ENCODE measurements around the gene ACTR6.
"Not testable (repeated sequence)": the region's sequence is repeated elsewhere in the genome, so short reads cannot be mapped to it uniquely, and the experiment has no call there.

ACTR6 gene

DNA sequence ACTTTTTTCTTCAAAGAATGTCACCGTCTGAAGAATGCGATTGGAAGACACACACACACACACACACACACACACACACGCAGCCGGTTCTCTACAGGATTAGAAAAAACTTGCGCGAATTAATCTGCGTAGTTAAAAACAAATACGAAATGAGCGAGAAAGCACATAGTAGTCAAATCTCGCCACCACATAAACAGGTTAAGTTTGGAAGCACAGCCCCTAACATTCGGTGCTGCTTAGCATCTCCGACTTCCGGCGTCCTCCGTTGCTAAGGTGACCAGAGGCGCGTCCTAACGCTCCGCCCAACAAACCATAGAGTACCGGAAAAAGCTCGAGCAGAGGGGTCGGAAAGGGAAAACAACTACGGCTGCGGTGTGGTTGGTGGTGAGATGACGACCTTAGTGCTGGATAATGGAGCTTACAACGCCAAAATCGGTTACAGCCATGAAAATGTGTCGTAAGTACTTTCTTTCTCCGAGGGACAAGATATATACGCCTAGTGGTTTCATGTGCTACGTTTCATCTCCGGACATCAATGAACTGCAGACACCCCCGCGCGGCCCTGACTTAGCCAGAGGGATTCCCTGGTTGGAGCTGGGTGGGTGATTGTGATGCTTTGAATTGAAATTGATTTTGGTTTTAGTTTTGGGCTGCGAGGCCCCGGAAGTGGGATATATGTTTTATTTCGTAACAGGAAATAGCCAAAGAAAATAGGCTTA is at the start of gene ACTR6:
Gene ACTR6 (plus strand): TSS at position 353 of the 719 bp plus-strand sequence. CDS start 37 bp downstream, at position 390.
- DNase-seq: peak; percentile 84 to 93 (median 90)

DNA sequence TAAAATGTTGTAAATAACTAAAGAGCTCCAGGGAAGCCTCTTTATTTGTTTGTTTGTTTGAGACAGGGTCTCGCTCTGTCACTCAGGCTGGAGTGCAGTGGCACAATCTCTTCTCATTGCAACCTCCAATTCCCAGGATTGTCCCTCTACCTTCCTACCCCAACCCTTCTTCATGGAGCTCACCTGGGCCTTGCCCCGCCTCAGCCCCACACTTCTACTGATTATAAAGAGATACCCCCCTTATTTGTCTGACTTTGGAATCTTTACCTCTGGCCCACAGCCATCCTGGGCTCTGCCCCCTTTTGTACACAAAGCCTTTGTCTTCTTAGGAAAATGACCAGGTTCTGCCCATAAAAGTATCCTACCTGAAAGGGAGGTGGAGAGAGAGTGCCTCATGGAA is 48.8 kb upstream of the ACTR6 start:
- no peak for DNase-seq

DNA sequence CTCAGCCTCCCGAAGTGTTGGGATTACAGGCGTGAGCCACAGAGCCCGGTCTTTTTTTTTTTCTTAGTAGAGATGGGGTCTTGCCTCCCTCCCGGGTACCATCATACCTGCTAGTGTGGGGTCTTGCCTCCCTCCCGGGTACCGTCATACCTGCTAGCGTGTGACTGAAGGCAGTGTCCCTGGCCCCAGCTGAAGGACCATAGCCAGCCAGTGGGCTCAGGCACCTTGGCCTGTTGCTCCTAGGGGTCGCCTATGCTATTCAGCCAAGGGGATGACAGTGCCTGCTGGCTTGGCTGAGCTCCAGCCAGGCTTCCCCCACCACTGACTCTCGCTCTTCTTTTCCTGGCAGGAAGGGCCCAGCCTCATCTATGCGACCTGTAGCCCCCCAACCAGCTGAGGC is 47.5 kb upstream of the ACTR6 start:
- no peak for DNase-seq

DNA sequence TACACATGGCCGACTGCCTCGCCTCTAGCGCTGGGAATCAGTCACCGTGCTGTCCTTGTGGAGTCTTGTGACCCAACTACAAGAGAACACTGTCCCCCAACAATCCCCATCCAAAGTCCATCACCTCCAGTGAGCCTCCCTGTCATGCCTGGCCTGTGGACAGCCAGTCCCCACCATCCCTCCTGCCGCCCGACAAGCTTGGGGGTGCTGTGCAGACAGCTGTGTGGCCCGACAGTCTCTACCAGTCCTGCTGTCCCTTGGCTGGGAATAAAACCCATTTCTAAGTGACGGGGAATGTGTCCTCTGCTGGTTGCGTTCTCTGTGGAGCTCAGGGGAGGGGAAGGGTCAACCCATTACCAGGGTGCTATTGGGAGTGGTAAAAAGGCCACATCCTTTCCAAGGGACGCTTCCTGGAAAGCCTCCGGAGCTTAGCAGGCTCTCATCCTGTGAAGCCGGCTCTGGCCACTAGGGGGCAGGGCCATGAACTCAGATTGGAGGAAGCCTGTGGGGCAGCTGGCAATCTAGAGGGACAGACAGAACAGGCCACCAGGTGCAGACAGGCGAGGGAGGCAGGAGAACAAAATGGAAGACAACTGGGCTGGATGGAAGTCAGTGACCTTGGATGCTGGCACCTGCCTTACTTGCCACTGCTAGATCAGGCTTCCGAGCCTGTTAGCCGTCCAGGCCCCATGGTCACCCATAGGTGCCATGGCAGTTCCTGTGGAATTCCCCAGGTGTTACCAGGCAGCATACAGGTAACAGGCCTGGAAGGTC is 46.0 kb upstream of the ACTR6 start:
- peak; percentile 34 to 70 (median 43) for DNase-seq

DNA sequence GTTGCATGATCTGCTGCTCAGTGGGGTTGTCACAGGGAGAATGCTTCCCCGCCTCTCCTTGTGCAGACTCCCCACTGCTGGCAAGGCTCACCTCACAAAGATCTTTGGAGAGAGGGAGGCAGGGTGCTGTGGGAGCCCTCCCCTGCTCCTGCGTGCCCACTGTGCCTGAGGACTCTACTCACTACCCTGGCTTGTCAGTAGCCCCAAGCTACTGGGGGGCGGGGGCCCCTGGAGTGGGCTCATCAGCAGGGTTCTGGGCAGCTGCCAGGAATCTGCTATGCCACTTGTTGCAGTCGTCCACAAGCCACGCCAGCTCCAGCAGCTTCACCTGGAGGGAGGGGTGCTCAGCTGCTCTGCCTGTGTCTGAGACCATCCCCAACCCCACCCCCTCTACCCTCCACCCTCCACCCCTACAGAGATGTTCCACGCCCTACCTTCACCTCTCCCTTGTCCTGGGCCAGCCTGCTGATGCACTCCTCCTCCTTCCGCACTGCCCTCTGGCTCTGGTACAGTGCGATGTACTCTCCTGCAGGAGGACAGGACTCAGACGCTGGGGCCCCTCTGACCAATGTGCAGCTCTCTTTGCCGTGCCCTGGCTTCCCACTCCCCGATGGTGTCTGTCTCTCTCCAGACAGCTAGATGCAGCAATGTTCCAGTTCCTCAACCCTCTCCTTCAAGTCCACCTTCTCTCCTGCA is 43.7 kb upstream of the ACTR6 start:
- no peak for DNase-seq

DNA sequence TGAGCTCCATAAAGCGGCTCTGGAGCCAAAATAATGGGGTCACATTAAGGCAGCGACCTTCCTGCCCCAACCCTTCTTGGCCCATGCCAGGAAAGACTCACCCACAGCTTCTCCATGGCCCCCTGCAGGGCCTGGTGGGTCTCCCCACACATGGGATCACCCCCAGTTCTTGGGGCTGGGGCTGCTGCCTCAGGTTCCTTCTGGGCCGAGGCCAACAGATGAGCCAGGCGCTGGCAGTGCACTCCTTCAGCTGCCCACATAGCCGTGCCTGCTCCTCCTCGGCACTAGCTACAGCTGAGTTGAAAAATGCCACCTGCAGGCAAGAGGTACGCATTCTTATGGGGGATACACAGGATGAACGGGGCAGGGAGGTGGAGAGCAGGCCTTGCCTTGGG is 43.2 kb upstream of the ACTR6 start:
- DNase-seq: no peak

DNA sequence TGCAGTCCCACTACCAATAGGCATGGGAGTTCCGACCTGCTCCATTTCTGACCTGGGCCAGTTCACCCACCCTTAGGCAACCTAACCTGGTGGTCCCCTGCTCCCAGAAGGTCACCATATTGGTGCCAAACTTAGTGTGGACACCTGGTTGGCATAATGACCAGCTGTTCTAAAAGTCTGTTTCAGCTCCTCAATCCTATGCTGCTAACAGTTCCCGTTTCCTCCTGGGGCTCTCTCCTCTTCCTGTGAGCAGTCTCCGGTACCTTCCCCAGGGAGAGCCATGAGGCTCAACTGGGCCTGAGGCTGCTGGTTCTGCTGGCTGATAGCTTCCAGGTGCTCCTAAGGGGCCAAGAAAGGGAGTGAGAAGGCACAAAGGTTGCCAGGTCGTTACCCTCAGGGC is 42.1 kb upstream of the ACTR6 start:
- DNase-seq: no peak

DNA sequence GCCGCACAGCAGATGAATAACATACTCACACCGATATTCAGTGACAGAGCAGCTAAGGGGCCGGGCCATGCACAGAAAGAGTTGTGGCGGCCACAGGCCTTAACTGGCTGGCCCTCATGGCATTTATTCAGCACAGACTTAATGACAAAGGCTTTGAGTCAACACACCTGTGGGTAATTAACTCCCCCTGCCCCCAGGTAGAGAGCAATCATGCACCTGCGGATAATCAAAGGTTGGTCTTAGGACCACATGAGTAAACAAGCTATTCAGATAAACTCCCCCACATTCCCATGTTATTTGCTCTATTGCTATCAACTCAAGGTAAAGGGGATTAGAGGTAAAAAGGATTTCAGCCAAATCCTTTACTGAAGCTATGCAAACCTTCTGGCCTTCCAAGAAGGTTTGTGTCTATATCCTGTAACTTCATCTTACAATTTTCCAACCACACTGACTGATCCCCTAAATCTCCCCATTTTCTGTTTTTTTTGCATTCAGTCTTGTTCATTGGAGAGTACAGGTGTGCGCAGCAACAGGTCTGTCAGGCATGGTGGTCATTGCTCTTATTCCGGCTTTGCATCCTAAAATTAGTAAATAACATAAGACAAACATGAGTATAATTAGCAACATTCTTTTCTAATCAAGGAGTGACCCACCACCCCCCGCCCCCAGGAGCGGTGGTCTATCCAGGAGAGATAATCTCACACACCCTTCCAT is 41.1 kb upstream of the ACTR6 start:
- DNase-seq: no peak

DNA sequence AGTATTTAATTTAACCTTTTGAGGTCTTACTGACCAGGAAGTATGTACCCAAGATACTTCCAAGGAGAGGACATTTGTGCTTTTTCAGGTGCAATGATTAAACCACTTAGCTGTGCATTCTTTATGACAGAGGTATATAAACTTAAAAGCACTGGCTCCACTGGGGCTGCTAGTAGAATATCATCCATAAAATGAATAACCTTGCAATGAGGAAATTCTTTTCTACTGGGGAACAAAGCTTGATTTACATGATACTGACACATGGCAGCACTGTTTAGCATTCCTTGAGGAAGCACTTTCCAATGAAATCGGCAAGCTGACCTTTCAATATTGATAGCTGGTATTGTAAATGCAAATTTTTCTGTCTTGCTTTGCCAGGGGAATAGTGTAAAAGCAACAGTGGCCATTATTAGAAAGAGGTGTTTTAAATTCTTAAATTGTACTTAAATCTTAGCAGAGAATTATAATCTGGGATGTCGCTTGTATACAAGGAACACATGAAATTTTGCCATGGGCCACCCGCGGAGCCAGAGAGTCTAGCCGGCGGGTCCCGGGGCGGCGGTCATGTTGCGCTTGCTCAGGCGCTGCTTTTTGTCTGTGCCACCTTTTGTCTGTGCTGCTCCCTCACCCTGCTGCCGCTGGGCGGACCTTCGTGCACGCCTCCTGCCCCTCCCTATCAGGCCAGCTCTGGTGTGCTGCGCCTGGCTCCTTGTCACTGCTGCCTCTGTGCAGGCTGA is 37.0 kb upstream of the ACTR6 start:
- DNase-seq: peak; percentile 18 to 40 (median 34)

DNA sequence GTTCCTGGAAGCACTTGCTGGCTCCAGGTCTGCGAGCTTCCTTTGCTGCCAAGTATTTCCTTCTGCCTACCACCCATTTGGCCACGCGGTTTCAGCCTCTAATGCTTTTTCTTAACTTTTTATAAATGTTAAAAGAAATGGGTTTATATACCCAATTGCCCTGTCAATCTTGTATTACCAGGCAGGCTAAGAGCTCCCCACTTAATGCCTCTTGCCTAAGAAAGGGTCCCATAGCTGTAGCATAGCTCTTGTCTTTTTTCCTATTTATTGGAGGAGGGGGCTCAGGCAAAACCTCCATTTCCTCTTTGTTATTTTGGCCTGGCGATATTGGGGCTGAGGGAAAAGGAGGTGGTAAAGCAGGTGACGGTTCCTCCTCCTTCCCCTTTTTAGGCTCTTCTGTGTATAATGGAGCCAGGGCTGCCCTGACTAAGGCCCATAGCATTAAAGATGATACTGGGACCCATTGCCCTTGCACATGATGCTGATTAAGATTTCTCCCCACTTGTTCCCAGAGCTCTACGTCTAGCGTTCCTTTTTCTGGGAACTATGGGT is 36.4 kb upstream of the ACTR6 start:
- no peak for DNase-seq

DNA sequence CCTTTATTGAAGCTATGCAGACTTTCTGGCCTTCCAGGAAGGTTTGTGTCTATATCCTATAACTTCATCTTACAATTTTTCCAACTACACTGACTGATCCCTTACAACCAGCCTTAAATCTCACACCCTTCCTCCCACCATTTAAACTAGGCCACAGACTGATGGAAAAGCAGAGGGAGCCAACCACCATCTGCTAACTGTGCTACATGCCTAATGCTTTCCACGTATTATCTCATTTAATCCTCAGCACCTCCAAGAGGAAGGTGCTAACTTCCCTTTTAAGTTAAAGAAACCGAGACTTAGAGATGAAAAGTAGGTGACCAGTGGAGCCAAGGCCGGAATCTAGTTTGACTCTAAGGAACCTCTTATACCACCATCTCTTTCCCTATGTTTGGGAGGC is 35.3 kb upstream of the ACTR6 start:
- DNase-seq: no peak

DNA sequence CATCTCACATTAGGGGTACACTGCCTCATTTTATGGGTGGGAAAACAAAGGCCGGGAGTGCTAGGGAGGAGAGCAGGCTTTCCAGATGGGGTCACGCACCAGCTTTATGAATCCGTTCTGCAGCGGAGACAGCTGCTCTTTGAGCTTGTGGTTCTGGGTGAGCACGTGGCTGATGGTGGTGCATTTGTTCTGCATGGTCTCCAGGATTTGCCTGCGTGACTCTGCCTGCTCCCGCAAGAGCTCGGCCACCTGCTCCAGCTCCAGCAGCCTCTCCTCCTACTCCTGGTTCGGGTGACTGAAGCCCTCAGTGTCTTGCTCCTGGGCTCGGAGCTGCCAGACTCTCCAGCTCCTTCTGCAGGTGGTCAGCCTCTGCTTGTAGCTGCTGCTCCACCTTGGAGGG is 34.4 kb upstream of the ACTR6 start:
- no peak for DNase-seq

DNA sequence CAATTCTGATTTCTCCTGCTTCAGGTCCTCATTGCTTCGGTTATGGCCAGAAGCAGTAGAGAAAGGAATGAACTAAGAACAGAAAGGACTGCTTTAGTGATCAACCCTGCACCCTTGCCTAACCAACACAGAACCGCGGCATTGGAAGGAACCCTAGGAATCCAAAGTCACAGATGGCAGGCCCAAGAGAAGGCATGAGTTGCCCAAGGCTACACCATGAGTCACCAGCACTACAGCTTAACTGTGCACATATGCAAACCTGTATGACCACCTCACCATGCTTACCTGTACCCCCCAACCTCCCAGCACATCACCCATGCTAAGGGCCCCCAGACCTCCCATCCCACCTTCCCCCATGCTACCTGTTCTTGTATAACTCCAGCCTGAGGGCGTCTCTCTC is 32.1 kb upstream of the ACTR6 start:
- no peak for DNase-seq

DNA sequence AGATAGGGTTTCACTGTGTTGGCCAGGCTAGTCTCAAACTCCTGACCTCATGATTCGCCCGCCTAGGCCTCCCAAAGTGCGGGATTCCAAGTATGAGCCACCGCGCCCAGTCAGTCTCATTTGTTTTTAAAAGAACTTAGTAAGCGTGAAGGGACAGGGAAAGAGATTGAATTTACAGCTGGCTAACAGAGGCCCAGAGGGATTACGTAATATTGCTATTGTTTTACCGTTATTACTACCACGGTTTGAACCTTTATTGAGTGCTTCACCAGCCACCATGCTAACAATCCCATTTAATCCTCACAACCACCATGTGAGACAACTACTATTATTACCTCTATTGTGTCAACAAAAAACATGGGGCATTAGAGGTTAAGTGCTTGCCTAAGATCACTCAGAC is 31.3 kb upstream of the ACTR6 start:
- DNase-seq: no peak

DNA sequence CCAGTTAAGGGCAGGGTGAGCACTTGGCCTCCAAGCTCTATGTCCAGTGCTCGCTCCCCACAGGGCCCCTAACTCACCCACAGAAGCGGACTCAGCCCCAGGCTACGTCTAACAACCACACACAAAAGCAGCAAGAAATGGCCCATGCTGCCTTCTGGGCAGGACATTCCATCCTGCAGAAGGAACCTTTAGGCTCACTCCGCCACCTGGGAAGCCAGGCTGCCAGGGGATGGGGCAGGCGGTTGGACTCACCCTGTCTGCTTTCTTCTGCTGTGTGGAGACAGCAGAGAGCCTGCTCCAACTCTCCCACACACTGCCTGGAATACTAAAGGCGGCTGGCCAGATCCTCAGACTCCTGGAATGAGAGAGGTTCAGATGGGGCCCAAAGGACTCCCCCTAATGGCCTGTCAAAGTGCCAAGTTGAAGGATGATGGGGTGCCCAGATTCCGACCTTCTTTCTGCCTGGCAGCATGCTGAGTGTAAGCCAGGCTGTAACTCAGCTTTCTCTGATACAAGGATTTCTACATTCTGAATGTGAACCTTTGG is 30.2 kb upstream of the ACTR6 start:
- DNase-seq: no peak

DNA sequence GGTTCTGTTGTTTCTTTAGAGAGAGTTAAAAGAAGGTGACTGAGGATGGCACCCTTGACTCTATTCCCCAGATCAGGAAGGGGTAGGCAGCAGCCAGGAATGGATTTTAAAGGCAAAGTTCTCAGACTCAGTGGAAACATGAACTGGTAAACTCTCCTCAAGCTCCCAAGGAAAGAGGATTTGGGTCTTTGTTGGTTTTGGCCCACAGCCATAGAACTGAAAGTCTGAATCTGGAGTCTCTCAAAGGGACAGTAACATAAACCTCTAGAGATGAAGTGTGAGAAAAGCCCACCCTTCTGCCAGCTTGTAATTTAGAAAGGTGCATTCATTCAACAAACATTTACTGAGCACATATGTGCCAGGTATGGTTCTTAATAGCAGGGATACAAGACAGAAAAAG is 29.4 kb upstream of the ACTR6 start:
- no peak for DNase-seq

DNA sequence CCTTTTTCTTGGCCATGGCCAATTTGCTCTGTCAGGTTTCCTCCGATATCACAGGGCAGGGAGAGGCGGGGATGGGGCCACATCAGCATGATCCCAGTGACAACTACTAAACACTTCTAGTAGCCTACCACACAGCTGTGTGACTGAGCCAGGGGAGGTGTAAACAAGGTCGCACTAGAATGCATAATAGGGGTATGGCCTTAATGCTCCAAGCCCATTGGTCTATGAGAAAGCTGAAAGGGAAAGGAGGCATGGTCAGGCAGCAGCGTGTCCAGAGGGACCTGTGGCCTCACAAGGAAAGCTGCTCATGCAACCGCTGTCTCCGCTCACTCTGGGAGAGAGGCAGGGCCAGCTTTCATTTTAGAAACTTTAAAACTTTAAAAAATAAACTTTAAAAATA is 27.5 kb upstream of the ACTR6 start:
- DNase-seq: no peak

DNA sequence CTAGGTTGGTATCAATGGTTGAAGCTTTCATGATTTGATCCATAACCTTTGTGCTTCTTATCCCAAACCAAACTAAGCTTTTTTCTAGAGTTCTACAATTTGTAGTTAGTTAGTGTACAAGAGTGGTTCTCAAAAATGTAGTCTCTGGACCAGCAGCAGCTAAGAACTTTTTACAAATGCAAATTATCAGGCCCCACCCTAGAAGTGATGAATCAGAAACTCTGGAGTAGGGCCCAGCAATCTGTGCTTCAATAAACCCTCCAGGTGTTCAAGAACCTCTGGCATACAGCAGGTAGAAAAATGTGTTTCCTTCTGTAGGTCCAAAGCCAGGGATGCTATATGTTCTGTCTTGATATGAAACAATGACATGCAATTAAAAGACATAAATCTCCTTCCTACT is 26.1 kb upstream of the ACTR6 start:
- DNase-seq: no peak

DNA sequence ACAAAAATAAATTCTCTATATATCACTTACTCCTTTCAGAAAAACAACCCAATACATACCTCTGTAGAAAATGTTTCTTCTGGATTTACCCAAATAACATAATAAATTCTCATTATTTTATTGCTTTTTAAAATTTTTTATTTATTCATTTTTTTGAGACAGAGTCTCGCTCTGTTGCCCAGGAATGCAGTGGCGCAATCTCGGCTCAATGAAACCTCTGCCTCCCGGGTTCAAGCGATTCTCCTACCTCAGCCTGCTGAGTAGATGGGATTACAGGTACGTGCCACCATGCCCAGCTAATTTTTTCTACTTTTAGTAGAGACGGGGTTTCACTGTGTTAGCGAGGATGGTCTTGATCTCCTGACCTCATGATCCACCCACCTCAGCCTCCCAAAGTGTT is 24.1 kb upstream of the ACTR6 start:
- DNase-seq: not testable (repeated sequence)

DNA sequence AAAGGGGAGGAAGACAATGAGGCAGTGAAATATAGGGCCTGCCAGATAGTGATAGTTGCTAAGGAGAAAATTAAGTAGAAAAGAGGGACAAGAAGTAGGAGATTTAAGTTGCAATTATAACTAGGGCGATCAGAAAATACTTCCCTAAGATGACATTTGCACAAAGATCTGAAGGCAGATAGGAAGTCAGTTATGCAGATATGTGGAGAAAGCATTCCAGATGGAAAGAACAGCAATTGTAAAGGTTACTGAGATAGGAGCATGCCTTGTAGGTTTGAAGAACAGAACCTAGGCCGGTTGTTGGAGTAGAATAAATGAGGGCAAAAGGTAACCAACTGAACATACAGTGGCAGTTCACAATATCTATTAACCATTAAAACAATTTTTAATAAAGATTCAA is 21.4 kb upstream of the ACTR6 start:
- DNase-seq: no peak

DNA sequence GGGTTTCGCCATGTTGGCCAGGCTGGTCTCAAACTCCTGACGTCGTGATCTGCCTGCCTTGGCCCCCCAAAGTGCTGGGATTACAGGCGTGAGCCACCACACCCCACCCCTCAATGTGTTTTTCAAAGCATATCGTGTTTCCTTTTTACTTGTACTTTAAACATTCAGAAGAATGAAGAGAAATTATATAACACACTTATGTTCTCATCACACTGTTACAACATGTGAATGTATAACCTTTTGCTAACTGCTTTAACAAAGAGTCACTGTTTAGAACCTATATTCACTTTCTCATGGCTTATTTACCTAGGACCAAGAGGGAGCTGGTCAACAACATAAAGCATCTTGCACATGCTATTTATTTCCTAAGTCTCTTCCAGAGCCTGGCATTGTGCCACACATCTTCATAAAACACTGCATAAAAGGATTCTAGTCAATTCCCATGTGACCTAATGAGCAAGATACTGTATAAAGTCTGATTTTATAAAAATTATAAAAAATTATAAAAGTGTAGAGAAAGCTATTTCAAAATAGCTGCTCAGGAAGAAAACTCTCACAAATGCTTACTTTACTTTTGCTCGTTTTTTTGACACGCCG is 16.0 kb upstream of the ACTR6 start:
- DNase-seq: no peak
